IMR-90 (cell line): ENCODE data around the gene EEF1AKMT2. TPM values are rescaled to one million over a fixed set of nuclear protein-coding genes. Genes with fewer than 3 reads are reported as not detected.

Experiments
- ATAC-seq: fragments of 200-7000 bp; cut with Tn5 transposase; 2 replicates; pipeline ENCODE4 v1.9.1; 2020; ENCODE audit warnings: low read depth, mild to moderate bottlenecking, moderate library complexity
- BruUV-seq: library from RNA; stranded (reverse); fragments of 400-500 nt; replicated peaks from 2 replicates; lab custom pipeline; 2021; lab: Mats Ljungman, UMichigan
- CTCF ChIA-PET: fragments of 300-600 bp; formaldehyde crosslinking; extraction: SDS; loops from one replicate; lab custom pipeline; 2021; ENCODE audit warnings: antibody characterized with exemption; lab: Yijun Ruan, JAX
- POLR2A ChIA-PET: fragments of 300-600 bp; sonication (Branson Sonifier 250); formaldehyde crosslinking; loops from one replicate; lab custom pipeline; 2022; ENCODE audit warnings: antibody characterized with exemption; ENCODE audit not compliant: unreplicated experiment; lab: Charles Lee
- DNase-seq: peaks from one replicate; pipeline ENCODE4 v3.0.0; 2013
- H2AFZ ChIP-seq: replicated peaks from 2 replicates; pipeline ENCODE3; 2013; ENCODE audit warnings: low read length, mild to moderate bottlenecking; ENCODE audit not compliant: poor library complexity
- H2AK5ac ChIP-seq: 2 replicates; pipeline ENCODE4 v1.6.1; 2013; ENCODE audit warnings: low read depth, low read length, inconsistent platforms
- H2AK9ac ChIP-seq: replicated peaks from 2 replicates; pipeline ENCODE3; 2013; ENCODE audit warnings: mild to moderate bottlenecking, low read depth, low read length, moderate library complexity; ENCODE audit not compliant: poor library complexity
- H2BK120ac ChIP-seq: 2 replicates; pipeline ENCODE4 v1.6.1; 2013; ENCODE audit warnings: low read depth, low read length, inconsistent platforms
- H2BK15ac ChIP-seq: 3 replicates; pipeline ENCODE4 v1.6.1; 2013; ENCODE audit warnings: low read depth, low read length, inconsistent platforms
- H2BK20ac ChIP-seq: 2 replicates; pipeline ENCODE4 v1.6.1; 2013; ENCODE audit warnings: low read depth, mild to moderate bottlenecking, inconsistent platforms, low read length, moderate library complexity
- H2BK5ac ChIP-seq: 2 replicates; pipeline ENCODE4 v1.6.1; 2013; ENCODE audit warnings: mild to moderate bottlenecking, low read depth, low read length, inconsistent platforms; ENCODE audit not compliant: poor library complexity, severe bottlenecking
- H3K14ac ChIP-seq: replicated peaks from 2 replicates; pipeline ENCODE4 v1.6.1; 2013; ENCODE audit warnings: low read depth, low read length, inconsistent platforms
- H3K18ac ChIP-seq: 2 replicates; pipeline ENCODE4 v1.6.1; 2013; ENCODE audit warnings: low read depth, low read length, control low read depth
- H3K23ac ChIP-seq: 2 replicates; pipeline ENCODE4 v1.6.1; 2013; ENCODE audit warnings: low read depth, low read length, inconsistent platforms
- H3K27ac ChIP-seq: 2 replicates; pipeline ENCODE4 v1.5.1; 2013; ENCODE audit warnings: mild to moderate bottlenecking, control low read depth, low read length; ENCODE audit not compliant: insufficient read depth
- H3K27me3 ChIP-seq: 2 replicates; pipeline ENCODE4 v1.6.1; 2013; ENCODE audit warnings: low read length; ENCODE audit not compliant: control insufficient read depth, insufficient read depth
- H3K36me3 ChIP-seq: 2 replicates; pipeline ENCODE4 v1.6.1; 2013; ENCODE audit warnings: low read length, mixed read lengths; ENCODE audit not compliant: control insufficient read depth, insufficient read depth
- H3K4ac ChIP-seq: 2 replicates; pipeline ENCODE4 v1.6.1; 2013; ENCODE audit warnings: low read depth, low read length, inconsistent platforms
- H3K4me1 ChIP-seq: 2 replicates; pipeline ENCODE4 v1.6.1; 2013; ENCODE audit warnings: low read length, mixed read lengths; ENCODE audit not compliant: control insufficient read depth, insufficient read depth
- H3K4me2 ChIP-seq: 2 replicates; pipeline ENCODE4 v1.6.1; 2013; ENCODE audit warnings: low read depth, mild to moderate bottlenecking, control low read depth, low read length, moderate library complexity
- H3K4me3 ChIP-seq: 2 replicates; pipeline ENCODE4 v1.5.1; 2013; ENCODE audit warnings: low read depth, mild to moderate bottlenecking, control low read depth, low read length, moderate library complexity; ENCODE audit not compliant: insufficient read depth
- H3K56ac ChIP-seq: 2 replicates; pipeline ENCODE4 v1.6.1; 2013; ENCODE audit warnings: low read length, inconsistent platforms; ENCODE audit not compliant: insufficient read depth; ENCODE audit errors: extremely low read depth
- H3K79me1 ChIP-seq, 2 experiments: 2 replicates each; pipeline ENCODE4 v1.6.1; 2013; ENCODE audit warnings: low read length in 2 of 2, inconsistent platforms in 1 of 2, low read depth in 1 of 2
- H3K9ac ChIP-seq: 2 replicates; pipeline ENCODE4 v1.6.1; 2013; ENCODE audit warnings: low read depth, low read length, control low read depth
- H3K9me1 ChIP-seq: 2 replicates; pipeline ENCODE4 v1.6.1; 2013; ENCODE audit warnings: low read length, inconsistent platforms; ENCODE audit not compliant: insufficient read depth
- H3K9me3 ChIP-seq: 2 replicates; pipeline ENCODE4 v1.6.1; 2013; ENCODE audit warnings: low read length; ENCODE audit not compliant: control insufficient read depth, insufficient read depth
- H4K20me1 ChIP-seq: 2 replicates; pipeline ENCODE4 v1.6.1; 2013; ENCODE audit warnings: low read length, inconsistent platforms; ENCODE audit not compliant: insufficient read depth
- H4K5ac ChIP-seq: 2 replicates; pipeline ENCODE4 v1.6.1; 2013; ENCODE audit warnings: mild to moderate bottlenecking, low read depth, low read length, control low read depth
- H4K8ac ChIP-seq, 2 experiments: 2 replicates each; pipeline ENCODE4 v1.6.1; 2013; ENCODE audit warnings: low read depth in 2 of 2, low read length in 2 of 2, control low read depth in 1 of 2, inconsistent platforms in 1 of 2
- H4K91ac ChIP-seq: 2 replicates; pipeline ENCODE4 v1.6.1; 2013; ENCODE audit warnings: low read depth, low read length, inconsistent platforms; ENCODE audit not compliant: insufficient read depth
- CHD1 ChIP-seq: IDR thresholded peaks from 2 replicates; pipeline ENCODE4 v1.6.1; 2012; ENCODE audit warnings: low read depth, low read length, improper control_type of control experiment
- NFE2L2 ChIP-seq: fragments of 150-350 bp; IDR thresholded peaks from 2 replicates; pipeline ENCODE4 v1.6.1; 2016; ENCODE audit warnings: low read depth, mild to moderate bottlenecking, low read length
- RAD21 ChIP-seq: IDR thresholded peaks from 2 replicates; pipeline ENCODE4 v1.6.1; 2012; ENCODE audit warnings: low read length, improper control_type of control experiment
- WGBS, 2 experiments: methylation state at CpG; one replicate each; pipeline versions ENCODE4 v1.1.5 to v1.1.7; 2013; ENCODE audit warnings: missing lambda C conversion rate in 2 of 2; ENCODE audit not compliant: insufficient read length in 1 of 2; ENCODE audit errors: extremely low coverage in 2 of 2; 5-methylcytosine and 5-hydroxymethylcytosine counted together
- dilution Hi-C: fragments of 300-500 bp; cut with HindIII; formaldehyde crosslinking; loops from one replicate; pipeline ENCODE4 v1.14.3; 2018; ENCODE audit warnings: low sequenced_read_pairs; ENCODE audit not compliant: unreplicated experiment
- in situ Hi-C: fragments of 300-500 bp; cut with MboI; formaldehyde crosslinking; loops from 3 replicates; pipeline ENCODE4 v1.14.3; 2019; ENCODE audit warnings: low sequenced_read_pairs, inconsistent platforms, mixed read lengths
- intact Hi-C: fragments of 100-400 bp; cut with micrococcal nuclease; formaldehyde crosslinking; loops from 2 replicates; pipeline ENCODE4 v1.10.0; 2022
- polyA plus RNA-seq, 3 experiments: library from polyadenylated mRNA; depleted of rRNA; stranded (reverse); fragments of >200 nt; gene quantifications; 2 replicates each; pipeline ENCODE4 v1.2.3, GENCODE V29; 2012; ENCODE audit warnings: low replicate concordance in 1 of 3
- total RNA-seq: library from RNA; depleted of rRNA; stranded (reverse); fragments of >200 nt; gene quantifications from 2 replicates; pipeline ENCODE4 v1.2.3, GENCODE V29; 2012

EEF1AKMT2 gene
- total and polyA plus RNA-seq, 2 of the 4 experiments (the other 2 are of a cell fraction), result 9.7 to 12.7 TPM

- Histone ChIP-seq H4K8ac (no peak overlapping the region), H3K9me3 (no peaks in the 10 kb centered on the region), H4K20me1 (no peaks in the 10 kb centered on the region; the same call in 1 of the 2 replicates), H2AFZ (no peak overlapping the region), H3K23ac (no peak overlapping the region), H3K9ac (no peak overlapping the region), H3K27ac (no peak overlapping the region), H4K5ac (no peak overlapping the region), H2BK5ac (no peak overlapping the region), H3K4me1 (peaks cover 14% of the 10 kb centered on the region; the same call in 1 of the 2 replicates), H3K18ac (no peak overlapping the region), H2BK120ac (no peak overlapping the region), H3K4ac (no peak overlapping the region), H3K14ac (no peak overlapping the region), H3K36me3 (peaks cover 6% of the 10 kb centered on the region; the same call in 1 of the 2 replicates), H3K4me3 (no peak overlapping the region), H3K27me3 (no peaks in the 10 kb centered on the region), H2AK5ac (no peak overlapping the region), H4K91ac (no peak overlapping the region), H3K56ac (no peak overlapping the region), H3K4me2 (no peak overlapping the region), H3K9me1 (peaks cover 11% of the 10 kb centered on the region; the same call in 1 of the 2 replicates), H2BK15ac (no peak overlapping the region), H2AK9ac (no peak overlapping the region), H2BK20ac (no peak overlapping the region), H3K79me1 (peaks cover under 1 to 9% of the 10 kb centered on the region in 2 experiments; a peak in 3 of 4 replicates)
- WGBS, 2 experiments, result 96% methylated on average over 10 of the region's 10 CpGs; no CpG with 5 or more reads in 1 of the 2 experiments
- ATAC-seq (no peak), DNase-seq (no peak)
- TF ChIP-seq RAD21 (no peak), CHD1 (no peak), NFE2L2 (no peak)
- dilution Hi-C loops (no loop called here), intact Hi-C loops (no loop called here), in situ Hi-C loops (no loop called here)
- ChIA-PET POLR2A (no interaction called here), CTCF (no interaction called here)
- no TSS peak for BruUV-seq
Measured at GRCh38 chr10:124709861-124710260, 81.8 kb downstream of the EEF1AKMT2 start.
